A172 (cell line): Measurements from ENCODE around the gene CCNI2. TPM values are rescaled to one million over a fixed set of nuclear protein-coding genes. Genes with fewer than 3 reads are reported as not detected.

Source experiments
- DNase-seq: peaks from one replicate; pipeline ENCODE4 v3.0.0-alpha.2; 2015; ENCODE audit warnings: low spot score
- total RNA-seq: library from RNA; depleted of rRNA; stranded (reverse); fragments of >200 nt; shearing (Covaris generic); gene quantifications from 2 replicates; pipeline ENCODE4 v1.2.3, GENCODE V29; 2014

CCNI2 gene
- total RNA-seq, 1 experiment from 2014 or later, result not detected

DNA sequence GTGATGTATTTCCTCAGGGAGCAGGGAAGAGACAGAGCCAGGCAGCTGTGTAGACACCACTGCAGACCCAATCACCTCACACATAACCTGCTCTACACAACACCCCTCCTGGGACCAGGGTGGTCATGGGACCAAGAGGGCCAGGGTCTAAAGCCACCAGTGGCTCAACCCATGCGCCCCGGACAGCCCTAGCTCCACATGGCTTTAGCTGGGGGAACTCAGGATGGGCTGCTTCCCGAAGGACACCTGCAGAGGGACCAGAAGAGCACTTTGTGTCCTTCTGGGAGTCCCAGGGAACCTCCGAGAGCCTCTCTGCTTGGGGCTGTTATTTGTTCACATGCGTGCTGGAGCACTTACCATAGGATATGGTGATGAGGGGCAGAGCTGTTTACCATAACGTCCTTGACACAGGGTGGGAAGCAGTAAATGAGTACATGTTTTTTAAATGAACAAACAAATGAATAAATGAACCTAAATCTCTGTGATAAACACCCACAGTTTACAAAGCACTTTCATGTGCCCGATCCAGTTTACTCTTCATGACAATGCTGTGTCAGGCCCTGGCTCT, 17.5 kb downstream of the CCNI2 start:
- DNase-seq, result no peak

DNA sequence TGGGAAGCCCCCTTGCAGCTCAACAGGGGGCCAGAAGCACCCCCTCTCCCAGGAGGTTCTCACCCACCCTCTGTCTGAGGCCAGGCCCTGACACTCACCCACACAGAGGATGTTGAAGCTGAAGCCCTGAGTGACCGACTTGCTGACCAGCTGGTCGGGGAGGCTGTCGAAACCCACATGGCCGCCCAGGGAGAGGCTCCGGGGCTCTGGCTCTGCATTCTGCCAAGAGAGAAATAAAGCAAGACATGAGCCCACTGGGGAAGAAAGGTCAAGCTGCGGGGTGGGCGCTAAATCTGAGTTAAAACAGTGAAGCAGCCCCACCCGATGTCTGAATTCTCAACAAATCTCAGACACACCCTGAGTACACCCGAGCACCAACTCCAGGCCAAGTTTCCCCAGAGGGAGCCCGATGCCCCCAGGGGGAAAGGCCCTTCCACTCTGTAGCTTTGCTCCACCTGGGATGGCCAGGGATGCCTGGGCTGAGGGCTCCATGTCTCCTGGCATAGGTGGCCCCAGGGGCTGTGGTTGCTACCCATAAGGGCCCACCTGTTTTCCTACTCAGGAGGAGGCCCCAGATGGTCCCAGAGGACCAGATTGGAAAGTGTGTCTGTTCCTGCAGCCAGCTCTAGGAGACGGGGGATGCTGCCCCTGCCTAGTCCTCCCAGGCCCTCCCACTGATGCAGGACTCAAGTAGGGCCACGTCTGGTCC, 18.2 kb downstream of the CCNI2 start:
- DNase-seq, result no peak

DNA sequence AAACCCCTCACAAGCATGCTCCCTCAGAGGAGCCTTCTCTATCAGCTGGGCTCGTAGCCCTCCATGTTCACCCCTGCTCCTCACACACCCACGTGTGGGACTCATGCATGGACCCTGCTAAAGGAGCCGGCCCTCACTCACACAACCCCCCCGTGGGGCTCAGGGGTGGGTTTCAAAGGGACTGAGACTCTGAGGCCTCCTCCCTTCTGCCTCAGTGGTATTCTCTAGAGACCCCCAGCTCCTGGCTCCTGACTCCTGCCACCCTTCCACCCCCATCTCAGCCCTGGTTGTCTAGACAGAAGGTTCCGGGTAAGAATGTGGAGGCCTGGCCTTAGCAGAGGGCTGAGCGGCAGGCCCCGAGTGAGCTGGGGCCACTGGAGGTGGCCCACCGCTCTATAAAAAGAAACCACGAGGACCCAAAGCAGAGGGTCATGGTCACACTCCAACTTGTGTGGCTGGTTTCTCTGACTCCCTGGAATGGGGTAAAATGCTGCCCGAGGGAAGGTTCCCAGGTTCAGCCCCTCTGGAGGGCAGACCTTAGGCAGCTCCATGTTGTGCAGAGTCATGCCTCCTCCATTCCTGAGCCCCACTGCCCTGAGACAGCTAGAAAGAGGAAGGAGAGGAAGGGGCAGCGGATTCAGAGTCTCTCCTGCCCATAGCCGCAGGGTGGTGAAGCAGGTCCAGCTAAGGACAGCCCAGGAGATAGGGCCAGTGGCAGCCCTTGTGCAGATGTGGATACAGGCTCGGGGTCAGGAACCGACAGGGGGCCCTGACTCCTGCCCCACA, 19.0 kb downstream of the CCNI2 start:
- no peak for DNase-seq

DNA sequence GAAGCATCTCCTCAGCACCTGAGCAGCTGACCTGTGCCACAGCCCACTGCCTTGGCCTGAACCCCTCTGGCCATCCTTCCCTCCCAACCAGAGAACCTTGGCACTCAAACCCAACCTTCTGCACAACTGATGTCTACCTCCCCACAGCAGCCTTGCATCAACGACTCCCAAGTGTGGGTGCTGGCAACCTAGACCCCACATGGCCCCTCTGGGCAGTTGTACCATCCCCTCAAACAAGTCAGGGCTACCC, 19.5 kb downstream of the CCNI2 start:
- no peak for DNase-seq

DNA sequence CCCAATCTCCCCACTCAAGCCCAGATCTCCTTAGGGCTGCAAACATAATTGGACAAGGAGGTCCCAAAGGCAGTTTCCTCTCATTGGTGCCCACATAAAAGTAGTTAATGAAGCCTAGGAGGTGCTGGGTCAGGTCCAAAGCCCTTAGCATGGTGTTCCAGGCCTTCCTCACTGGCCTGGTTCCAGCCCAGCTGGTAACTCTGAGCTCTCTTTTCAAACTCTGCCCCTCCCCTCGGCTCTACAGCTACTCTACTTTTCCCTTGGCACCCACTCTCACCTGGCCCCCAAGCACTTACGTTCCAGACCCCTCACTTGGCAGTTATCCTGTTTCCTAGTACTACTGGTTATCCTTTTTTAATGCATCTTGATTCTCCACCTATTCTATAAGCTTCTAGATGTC, 19.9 kb downstream of the CCNI2 start:
- no peak for DNase-seq

DNA sequence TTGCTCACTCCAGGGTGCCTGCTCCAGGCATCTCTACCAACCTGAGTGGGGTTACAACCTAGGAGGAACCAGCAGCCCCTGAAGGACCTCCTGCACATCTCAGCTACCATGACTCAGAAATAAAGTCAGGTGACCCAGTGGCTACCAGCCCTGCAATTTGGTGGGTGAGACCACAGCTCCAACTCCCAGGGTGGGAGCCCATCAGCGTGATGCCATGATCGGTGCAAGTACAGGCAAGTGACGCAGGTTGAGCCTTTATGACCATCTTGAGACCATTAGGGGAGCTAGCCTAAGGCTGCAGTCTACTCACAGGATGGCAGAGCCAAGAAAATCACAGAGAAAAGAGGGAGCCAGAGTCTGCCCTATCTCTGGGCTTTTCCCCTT, 21.3 kb downstream of the CCNI2 start:
- DNase-seq, result no peak

DNA sequence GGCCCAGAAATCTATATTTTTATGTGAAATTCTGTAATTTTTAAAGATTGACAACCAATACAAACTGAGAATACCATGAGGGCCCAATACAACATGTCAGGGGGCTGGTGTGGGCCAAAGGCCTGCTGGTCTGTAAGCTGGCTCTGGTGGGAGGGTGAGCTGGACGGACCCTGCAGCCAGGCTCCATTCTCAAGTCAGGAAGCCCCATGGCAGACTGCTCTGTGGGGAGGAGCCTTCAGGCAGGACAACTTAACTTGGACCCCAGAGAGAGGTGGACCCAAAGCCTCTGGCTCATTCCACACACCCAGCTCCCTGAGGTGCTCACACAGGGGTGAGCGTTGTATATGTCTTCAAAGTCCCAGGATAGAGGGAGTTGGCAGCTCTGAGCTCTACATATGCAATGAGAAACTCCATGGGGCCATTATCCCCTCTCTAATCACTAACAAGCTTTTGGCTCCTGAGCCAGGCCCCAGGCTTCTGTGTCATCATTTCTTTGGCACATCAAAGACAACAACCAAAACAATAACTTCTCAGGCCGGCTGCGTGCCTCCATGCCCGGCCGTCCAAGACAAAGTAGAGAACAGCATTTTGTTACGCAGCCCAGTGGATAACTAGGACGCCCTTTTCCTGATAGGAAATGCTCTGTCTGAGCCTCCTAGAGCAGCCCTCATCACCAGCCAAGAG, 23.4 kb downstream of the CCNI2 start:
- DNase-seq, result no peak

DNA sequence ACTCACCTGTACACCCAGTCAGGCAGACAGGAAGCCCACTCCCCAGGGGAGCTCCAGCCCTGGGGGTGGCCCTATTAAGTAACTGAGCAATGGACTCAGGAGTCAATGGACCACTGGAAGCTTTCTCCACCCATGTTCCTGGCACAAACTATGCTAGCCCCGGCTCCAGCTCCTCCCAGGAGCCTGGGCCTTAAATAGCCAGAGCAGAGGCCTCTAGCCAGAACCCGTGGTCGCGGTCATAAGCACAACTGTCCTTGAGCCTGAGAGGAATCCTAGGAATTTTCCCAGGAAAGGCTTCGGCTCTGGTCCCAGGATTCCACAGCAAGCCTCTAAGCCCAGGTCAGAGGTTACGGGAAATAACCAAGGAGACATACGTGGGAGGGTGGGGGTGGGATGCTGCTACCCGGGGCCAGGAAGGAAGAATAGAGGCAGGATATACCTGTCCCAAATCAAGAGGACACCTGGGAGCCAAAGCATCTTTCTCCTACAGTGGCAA, 24.3 kb downstream of the CCNI2 start:
- peak; percentile 48 for DNase-seq

DNA sequence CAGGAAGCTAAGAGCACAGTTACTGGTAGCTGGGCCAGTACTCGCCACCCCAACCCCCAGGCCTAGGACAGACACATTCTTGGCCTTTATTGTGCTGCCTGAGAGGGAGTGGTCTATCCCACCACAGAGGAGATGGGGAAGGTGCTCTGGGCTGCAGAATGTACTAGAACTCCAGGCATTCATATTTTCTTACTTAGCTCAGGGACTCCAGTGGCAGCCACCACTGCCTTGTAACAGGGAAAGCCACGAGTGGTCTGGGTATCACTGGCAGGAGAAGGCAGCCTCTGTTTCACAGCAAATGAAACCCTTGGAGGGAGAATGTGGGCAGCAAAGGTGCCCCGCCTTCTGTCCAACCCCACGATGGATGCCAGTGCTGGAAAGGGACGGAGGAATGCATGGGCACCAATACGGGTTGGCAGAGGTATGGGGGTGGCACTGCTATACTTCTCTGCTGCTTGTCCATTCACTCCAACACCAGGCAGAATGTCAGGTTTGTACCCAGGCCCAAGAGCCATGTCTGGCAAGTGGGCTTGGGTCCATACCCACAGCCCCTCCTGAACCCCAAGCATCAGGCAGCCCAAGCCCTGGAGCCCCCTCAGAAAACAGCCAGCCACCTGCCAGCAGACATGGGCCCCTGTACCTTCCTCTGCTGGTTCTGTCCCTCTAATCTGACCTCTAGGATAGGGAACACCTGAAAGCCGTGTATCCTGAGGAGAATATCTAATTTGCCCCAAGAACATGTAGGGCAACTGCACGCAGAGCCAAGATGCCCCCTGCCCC, 25.3 kb downstream of the CCNI2 start:
- no peak for DNase-seq

DNA sequence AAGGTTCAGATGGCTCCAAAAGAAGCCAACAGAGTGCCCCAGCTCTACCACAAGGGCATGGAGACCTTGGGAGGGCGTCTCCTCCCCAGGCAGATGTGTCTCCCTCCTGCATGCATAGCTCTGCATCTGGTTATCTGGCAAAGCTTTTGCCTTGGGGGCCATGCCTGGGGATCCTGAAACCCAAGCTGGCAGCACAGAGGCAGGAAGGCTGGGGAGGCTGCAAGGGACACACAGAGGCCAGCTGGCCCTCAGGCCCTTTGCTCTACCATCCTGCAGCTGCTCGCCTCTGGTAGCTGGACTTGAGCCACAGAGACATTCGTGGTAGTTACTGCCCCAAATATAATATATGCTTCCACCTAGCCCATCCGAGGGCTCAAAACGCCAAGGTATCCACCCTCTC, 25.9 kb downstream of the CCNI2 start:
- no peak for DNase-seq

DNA sequence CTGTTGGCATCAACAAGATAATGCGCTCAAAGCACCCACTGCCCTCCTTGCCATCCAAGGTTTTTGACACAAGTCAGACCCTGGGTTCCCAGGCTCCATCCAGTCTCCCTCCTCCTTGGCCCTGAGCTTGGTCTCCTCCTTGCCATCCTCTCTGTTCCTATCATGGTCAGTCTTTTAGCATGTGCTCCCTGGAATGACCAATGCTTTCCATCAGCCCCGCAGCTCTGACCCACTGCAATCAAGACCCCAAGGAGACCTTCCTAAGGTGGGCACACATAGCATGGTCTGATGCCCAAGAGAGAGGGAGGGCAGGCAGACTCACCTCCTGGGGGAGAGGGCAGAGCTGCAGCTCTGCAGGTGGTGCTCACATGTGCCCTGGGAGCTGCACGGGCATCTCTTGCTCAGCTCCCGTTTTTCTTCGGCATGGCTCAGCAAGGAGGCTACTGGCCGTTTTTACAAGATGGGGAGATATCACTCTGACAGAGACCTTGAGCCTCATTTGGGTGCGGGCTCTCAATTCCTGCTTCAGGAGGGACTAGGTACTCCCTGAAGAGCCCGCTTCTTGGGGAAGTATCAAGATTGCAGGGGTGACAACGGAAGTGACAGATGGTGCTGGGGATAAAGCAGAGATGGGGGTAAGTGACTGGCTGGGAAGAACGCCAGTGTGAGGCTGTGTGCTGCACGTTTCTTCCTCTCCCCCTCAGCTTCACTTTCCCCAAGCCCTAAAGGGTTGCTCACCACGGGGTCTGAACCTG, 26.6 kb downstream of the CCNI2 start:
- no peak for DNase-seq

DNA sequence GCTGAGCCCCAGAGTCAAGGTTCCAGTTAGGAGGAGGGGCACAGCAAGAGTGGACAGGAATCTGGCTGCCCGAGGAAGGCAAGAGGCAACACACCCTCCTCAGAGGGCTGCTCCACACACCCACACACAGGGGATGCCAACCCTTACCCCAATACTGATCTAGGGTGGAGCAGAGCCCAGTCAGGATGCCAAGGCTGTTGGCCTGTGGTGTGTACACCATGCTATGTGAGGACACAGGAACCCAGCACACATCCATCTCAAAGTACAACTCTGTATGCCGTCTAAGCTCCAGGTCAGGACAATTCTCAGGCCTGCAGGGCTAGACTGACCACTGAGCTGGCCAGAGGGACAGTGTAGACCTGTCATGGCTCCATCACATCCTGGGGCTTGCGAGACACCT, 27.2 kb downstream of the CCNI2 start:
- no peak for DNase-seq

DNA sequence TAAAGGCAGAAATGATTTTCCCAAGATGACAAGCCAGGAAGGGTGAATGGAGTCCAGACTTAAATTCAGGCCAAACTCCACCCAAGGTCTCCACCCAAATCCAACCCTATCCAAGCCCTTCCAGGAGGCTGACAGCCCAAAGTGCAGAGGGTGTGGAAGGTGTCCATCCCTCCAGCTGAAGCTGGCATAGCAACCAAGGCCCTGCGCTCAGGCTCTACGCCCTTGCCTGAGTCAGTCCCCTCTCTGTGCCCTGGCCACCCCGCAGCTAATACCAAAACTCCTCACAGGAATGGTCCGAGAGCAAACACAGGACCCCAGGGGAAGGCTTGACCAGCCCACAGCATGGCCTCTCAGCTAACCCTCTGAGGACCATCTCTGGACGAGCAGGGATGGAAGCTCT, 27.7 kb downstream of the CCNI2 start:
- no peak for DNase-seq

DNA sequence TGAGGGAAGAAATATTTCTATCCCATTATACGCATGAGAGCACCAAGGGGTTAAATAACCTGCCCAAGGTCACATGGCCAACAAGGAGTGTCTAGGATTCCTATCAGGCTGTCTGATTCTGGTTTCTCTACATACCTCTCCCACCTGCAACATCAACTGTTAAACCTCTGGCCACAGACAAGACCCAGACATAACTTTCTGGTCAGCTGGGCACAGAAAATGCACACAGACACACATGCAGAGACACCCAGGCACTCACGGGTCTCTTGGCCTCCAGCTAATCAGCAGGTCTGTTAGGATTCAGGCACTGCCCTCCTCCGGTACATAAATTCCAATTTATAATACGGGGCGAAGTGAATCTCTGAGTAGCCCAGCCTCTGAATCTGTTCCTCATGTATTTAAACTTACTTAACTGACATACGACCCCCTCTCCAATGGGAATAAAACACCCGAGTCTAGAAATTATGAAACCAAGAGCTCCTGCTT, 28.3 kb downstream of the CCNI2 start:
- DNase-seq, result no peak

DNA sequence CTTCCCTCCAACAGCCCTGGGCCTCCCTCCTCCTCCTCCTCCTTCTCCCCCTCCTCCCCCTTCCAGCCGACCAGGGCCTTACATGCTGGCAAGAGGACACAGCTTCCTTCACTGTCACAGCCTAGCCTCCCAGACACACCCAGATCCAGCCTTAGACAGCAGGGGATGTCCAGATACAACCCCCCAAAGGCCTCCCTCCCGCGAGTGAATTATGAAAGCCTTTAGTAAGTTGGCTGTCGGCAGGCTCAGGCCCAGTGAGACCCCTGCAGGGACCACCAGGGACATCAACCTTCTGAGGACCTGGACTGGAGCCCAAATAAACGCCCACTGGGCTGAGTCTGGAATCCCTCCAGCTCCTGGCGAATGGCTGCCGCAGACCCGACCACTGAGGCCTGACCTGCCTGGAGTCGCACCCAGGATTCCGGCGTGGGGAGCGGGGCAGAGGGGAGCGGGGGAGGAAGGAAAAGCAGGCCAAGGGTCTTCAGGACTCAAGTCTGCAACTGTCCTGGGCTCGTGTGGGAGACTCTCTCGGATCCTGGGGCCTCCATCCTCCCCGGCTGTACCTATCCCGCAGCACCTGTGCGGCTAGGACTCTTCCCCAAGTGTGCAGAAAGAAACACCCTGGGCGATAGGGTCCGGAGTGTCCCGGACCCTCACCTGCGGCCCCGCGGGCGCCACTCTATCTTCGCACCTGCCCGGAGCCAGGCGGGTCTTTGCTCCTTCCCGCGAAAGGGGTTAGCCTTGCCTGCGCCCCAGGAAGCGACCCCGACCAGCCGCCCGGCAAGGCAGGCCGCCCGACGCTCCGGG, 29.1 kb downstream of the CCNI2 start:
- peak; percentile 37 for DNase-seq

DNA sequence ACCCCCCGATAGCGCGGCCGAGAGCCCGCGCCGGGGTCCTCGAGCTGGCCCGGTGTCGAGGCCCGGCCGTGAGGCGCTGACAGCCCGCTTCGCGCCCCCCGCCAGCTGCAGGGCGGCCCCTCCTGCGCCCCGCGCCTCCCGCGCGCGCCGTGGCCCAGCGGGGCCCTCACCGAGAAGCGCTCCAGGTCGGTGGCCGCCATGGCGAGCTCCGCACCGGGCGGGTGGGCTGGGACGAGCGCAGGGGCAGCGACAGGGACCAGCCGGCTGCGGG, 29.6 kb downstream of the CCNI2 start:
- no peak for DNase-seq

DNA sequence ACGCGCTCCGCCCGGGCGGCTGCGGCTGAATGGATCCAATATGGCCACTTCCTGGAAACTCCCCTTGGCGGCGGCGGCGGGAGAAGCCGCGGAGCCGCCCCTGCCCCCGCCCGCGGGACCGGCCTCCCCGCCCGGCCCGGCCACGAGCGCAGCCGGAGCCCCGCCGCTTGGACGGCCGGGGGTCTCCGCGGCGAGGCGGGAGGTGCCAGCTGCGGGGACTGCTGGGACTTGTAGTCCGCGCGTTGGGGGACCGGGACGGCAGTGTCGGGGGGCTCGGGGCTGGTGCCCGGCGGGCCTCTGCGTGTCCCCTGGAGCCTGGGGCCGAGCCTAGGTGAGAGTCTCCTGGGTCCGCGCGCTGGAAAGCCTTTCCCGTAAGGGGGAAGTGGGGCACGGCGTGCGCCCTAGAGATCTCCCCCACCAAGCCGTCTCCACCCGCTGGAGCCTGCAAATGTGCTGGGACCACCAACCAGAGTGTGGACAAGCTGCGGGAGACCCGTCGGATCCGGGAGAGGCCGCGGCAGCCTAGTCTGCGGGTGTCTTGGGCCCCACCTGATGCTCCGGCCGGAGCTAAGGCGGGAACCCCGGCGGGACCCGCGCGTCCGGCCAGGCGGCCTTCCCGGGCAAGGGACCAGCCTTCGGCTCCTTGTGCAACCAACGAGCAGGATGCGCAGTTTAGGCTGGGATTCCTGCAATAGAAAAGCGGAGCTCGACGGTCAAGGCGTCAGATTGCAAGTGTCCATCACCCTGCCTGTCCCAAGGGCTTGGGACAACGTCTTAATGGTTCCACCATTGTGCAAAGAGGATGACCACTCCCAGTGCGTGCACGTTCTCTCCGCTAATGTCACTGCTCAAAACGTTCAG, 30.2 kb downstream of the CCNI2 start, which contains the start of gene SEPTIN8:
SEPTIN8 (minus strand) TSS at position 31 of the 861 bp plus-strand sequence. CDS start 102 bp downstream, outside the sequence.
- DNase-seq, result no peak

DNA sequence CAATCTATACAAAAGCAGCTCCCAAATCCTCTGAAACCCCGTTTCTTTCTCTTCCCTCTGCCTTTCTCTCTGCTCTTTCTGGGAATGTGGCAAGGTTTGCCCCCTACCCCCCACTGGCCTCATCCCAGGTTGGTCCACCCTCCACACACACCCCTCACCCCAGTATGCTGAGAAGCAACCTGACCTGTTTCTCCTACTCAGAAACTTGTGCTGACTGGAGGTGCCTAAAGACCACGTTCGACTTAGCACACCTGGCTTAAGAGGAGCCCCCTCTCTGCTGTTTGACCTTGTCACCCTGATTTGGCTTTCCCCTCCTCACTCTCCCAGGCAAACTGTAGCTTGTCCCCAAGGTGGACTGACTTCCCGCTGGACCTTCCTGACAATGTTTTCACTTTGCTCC, 30.9 kb downstream of the CCNI2 start:
- DNase-seq, result no peak

DNA sequence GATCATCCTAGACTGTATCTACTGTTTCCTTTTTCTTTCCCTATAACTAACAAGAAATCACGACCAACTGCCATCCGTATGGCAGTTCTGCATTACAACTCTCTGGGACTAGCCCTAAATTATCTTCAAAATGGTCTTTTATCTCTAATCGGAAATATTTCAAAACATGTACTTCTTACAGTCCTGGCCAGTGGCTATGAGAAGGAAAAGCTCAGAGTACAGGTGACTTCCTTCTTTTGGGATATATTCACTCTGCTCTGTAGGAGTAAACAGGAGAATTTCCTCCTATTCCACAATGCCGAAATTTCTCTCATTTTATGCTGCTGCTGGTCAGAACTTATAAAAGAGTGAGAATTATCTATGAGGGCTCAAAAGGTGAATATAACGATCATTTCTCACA, 31.6 kb downstream of the CCNI2 start:
- DNase-seq, result no peak
